Measurements from ENCODE around the gene C8A.

Gene C8A

GRCh38 chr1:56816264-56816663, 38.3 kb upstream of the C8A start:
- H3K27ac ChIP-seq = no peak overlapping the region
- H3K36me3 ChIP-seq = no peaks in the 10 kb centered on the region
- no peaks in the 10 kb centered on the region for H3K4me1 ChIP-seq (ENCODE audit: control insufficient read depth in 1 of 2, insufficient read depth in 1 of 2, low read depth in 1 of 2, low read length in 1 of 2)
- H3K4me3 ChIP-seq (ENCODE audit: low read depth in 1 of 2, low read length in 1 of 2) = no peak overlapping the region
- TF ChIP-seq CTCF (IDR thresholded peaks at IDR 0.05) = no peak
- peaks cover 18% of the 10 kb centered on the region for H3K27me3 ChIP-seq
- no peaks in the 10 kb centered on the region for H3K9me3 ChIP-seq

GRCh38 chr1:56816909-56817308, 37.7 kb upstream of the C8A start:
- no peak for TF ChIP-seq CTCF (IDR thresholded peaks at IDR 0.05)
- Histone ChIP-seq H3K27ac (no peak overlapping the region), H3K27me3 (peaks cover 14% of the 10 kb centered on the region), H3K9me3 (no peaks in the 10 kb centered on the region), H3K36me3 (no peaks in the 10 kb centered on the region), H3K4me3 (ENCODE audit: low read depth in 1 of 2, low read length in 1 of 2) (no peak overlapping the region), H3K4me1 (ENCODE audit: control insufficient read depth in 1 of 2, insufficient read depth in 1 of 2, low read depth in 1 of 2, low read length in 1 of 2) (no peaks in the 10 kb centered on the region)

- Histone ChIP-seq H3K27ac (no peak overlapping the region), H3K27me3 (peaks cover 4% of the 10 kb centered on the region)
- TF ChIP-seq CTCF (IDR thresholded peaks at IDR 0.05) = no peak
Observed at GRCh38 chr1:56817716-56818463, 36.7 kb upstream of the C8A start.

GRCh38 chr1:56819387-56819899, 35.2 kb upstream of the C8A start, which contains the start of gene FYB2:
FYB2 (minus strand) TSS chr1:56819404; CDS start chr1:56819290, 114 bp downstream.
- TF ChIP-seq CTCF (IDR thresholded peaks at IDR 0.05) = no peak
- Histone ChIP-seq H3K9me3 (no peaks in the 10 kb centered on the region), H3K27me3 (no peaks in the 10 kb centered on the region), H3K4me3 (ENCODE audit: low read depth in 1 of 2, low read length in 1 of 2) (no peak within 1 kb of the TSS), H3K36me3 (no peaks in the 10 kb centered on the region), H3K27ac (no peak within 1 kb of the TSS), H3K4me1 (ENCODE audit: control insufficient read depth in 1 of 2, insufficient read depth in 1 of 2, low read depth in 1 of 2, low read length in 1 of 2) (no peaks in the 10 kb centered on the region)

More at GRCh38 chr1:56817716-56818463, 36.7 kb upstream of the C8A start:
- Histone ChIP-seq H3K4me3 (ENCODE audit: low read depth in 1 of 2, low read length in 1 of 2) (no peak overlapping the region), H3K9me3 (no peaks in the 10 kb centered on the region), H3K4me1 (ENCODE audit: control insufficient read depth in 1 of 2, insufficient read depth in 1 of 2, low read depth in 1 of 2, low read length in 1 of 2) (no peaks in the 10 kb centered on the region), H3K36me3 (no peaks in the 10 kb centered on the region)

GRCh38 chr1:56820755-56821461, 33.7 kb upstream of the C8A start:
- Histone ChIP-seq H3K27me3 (no peaks in the 10 kb centered on the region), H3K27ac (no peak overlapping the region), H3K4me3 (ENCODE audit: low read depth in 1 of 2, low read length in 1 of 2) (no peak overlapping the region), H3K4me1 (ENCODE audit: control insufficient read depth in 1 of 2, insufficient read depth in 1 of 2, low read depth in 1 of 2, low read length in 1 of 2) (no peaks in the 10 kb centered on the region), H3K36me3 (no peaks in the 10 kb centered on the region), H3K9me3 (no peaks in the 10 kb centered on the region)
- TF ChIP-seq CTCF (IDR thresholded peaks at IDR 0.05) = peak; percentile 67

All from neutrophil (primary cell).